Measurements from ENCODE around the gene ACACB. TPM values are rescaled to one million over a fixed set of nuclear protein-coding genes. Genes with fewer than 3 reads are reported as not detected.

The ACACB gene
- total and polyA plus RNA-seq, 2 donors from 2014 or later = 13.8 to 56.8 TPM

GRCh38 chr12:109301643-109302168, 185.3 kb downstream of the ACACB start:
- Histone ChIP-seq H3K27ac (ENCODE audit: low read depth in 2 of 2, low read length in 2 of 2) (no peak overlapping the region), H3K9ac (ENCODE audit: low read length in 3 of 3) (no peak overlapping the region), H3K27me3 (ENCODE audit: control insufficient read depth, insufficient read depth, low read length) (no peaks in the 10 kb centered on the region), H3K9me3 (ENCODE audit: control insufficient read depth in 2 of 3, insufficient read depth in 1 of 3, low read length in 3 of 3) (no peaks in the 10 kb centered on the region), H3K4me1 (ENCODE audit: control insufficient read depth in 2 of 3, insufficient read depth in 2 of 3, low read depth in 1 of 3, low read length in 3 of 3) (no peaks in the 10 kb centered on the region), H3K4me3 (ENCODE audit: low read length in 3 of 3) (no peak overlapping the region), H3K36me3 (ENCODE audit: control insufficient read depth in 2 of 3, insufficient read depth in 3 of 3, low read length in 3 of 3) (no peaks in the 10 kb centered on the region)
- TF ChIP-seq CTCF (IDR thresholded peaks at IDR 0.05; ENCODE audit: borderline replicate concordance, extremely low read depth, insufficient read depth) = no peak
- no peak for FAIRE-seq
- intact Hi-C loops (cut with DNase I) = no loop called here
- DNase-seq = no peak

- Histone ChIP-seq H3K4me1 (ENCODE audit: control insufficient read depth in 2 of 3, insufficient read depth in 2 of 3, low read depth in 1 of 3, low read length in 3 of 3) (no peaks in the 10 kb centered on the region), H3K36me3 (ENCODE audit: control insufficient read depth in 2 of 3, insufficient read depth in 3 of 3, low read length in 3 of 3) (no peaks in the 10 kb centered on the region), H3K9me3 (ENCODE audit: control insufficient read depth in 2 of 3, insufficient read depth in 1 of 3, low read length in 3 of 3) (no peaks in the 10 kb centered on the region), H3K27me3 (ENCODE audit: control insufficient read depth, insufficient read depth, low read length) (no peaks in the 10 kb centered on the region), H3K4me3 (ENCODE audit: low read length in 3 of 3) (no peak overlapping the region), H3K9ac (ENCODE audit: low read length in 3 of 3) (no peak overlapping the region), H3K27ac (ENCODE audit: low read depth in 2 of 2, low read length in 2 of 2) (no peak overlapping the region)
- no peak for TF ChIP-seq CTCF (IDR thresholded peaks at IDR 0.05; ENCODE audit: borderline replicate concordance, extremely low read depth, insufficient read depth)
- intact Hi-C loops (cut with DNase I) = no loop called here
- no peak for FAIRE-seq
- no peak for DNase-seq
Measured at GRCh38 chr12:109302358-109302757, 186.0 kb downstream of the ACACB start.

GRCh38 chr12:109302770-109303169, 186.4 kb downstream of the ACACB start:
- no peak overlapping the region for H3K9ac ChIP-seq (ENCODE audit: low read length in 3 of 3)
- H3K27ac ChIP-seq (ENCODE audit: low read depth in 2 of 2, low read length in 2 of 2) = no peak overlapping the region
- H3K4me1 ChIP-seq (ENCODE audit: control insufficient read depth in 2 of 3, insufficient read depth in 2 of 3, low read depth in 1 of 3, low read length in 3 of 3) = no peaks in the 10 kb centered on the region
- no peaks in the 10 kb centered on the region for H3K9me3 ChIP-seq (ENCODE audit: control insufficient read depth in 2 of 3, insufficient read depth in 1 of 3, low read length in 3 of 3)
- no peaks in the 10 kb centered on the region for H3K36me3 ChIP-seq (ENCODE audit: control insufficient read depth in 2 of 3, insufficient read depth in 3 of 3, low read length in 3 of 3)
- no peak for FAIRE-seq
- TF ChIP-seq CTCF (IDR thresholded peaks at IDR 0.05; ENCODE audit: borderline replicate concordance, extremely low read depth, insufficient read depth) = no peak
- intact Hi-C loops (cut with DNase I) = no loop called here
- no peak overlapping the region for H3K4me3 ChIP-seq (ENCODE audit: low read length in 3 of 3)
- H3K27me3 ChIP-seq (ENCODE audit: control insufficient read depth, insufficient read depth, low read length) = no peaks in the 10 kb centered on the region
- no peak for DNase-seq

- DNase-seq = no peak
- Histone ChIP-seq H3K9ac (ENCODE audit: low read length in 3 of 3) (no peak overlapping the region), H3K27me3 (ENCODE audit: control insufficient read depth, insufficient read depth, low read length) (no peaks in the 10 kb centered on the region), H3K4me3 (ENCODE audit: low read length in 3 of 3) (no peak overlapping the region), H3K9me3 (ENCODE audit: control insufficient read depth in 2 of 3, insufficient read depth in 1 of 3, low read length in 3 of 3) (no peaks in the 10 kb centered on the region), H3K36me3 (ENCODE audit: control insufficient read depth in 2 of 3, insufficient read depth in 3 of 3, low read length in 3 of 3) (no peaks in the 10 kb centered on the region), H3K4me1 (ENCODE audit: control insufficient read depth in 2 of 3, insufficient read depth in 2 of 3, low read depth in 1 of 3, low read length in 3 of 3) (peaks cover 0 to 2% (median 0%) of the 10 kb centered on the region in 3 donors), H3K27ac (ENCODE audit: low read depth in 2 of 2, low read length in 2 of 2) (no peak overlapping the region)
- intact Hi-C loops (cut with DNase I) = no loop called here
- TF ChIP-seq CTCF (IDR thresholded peaks at IDR 0.05; ENCODE audit: borderline replicate concordance, extremely low read depth, insufficient read depth) = no peak
- FAIRE-seq = no peak
Measured at GRCh38 chr12:109304485-109304884, 188.1 kb downstream of the ACACB start.
